SK-N-SH treated with all-trans-retinoic acid at 6 μM for 48 hours (cell line): ENCODE measurements around the gene PNLIP.

Source experiments
- ATAC-seq: fragments of 200-7000 bp; cut with Tn5 transposase; 3 replicates; pipeline ENCODE4 v1.9.1; 2020; ENCODE audit warnings: mild to moderate bottlenecking, moderate library complexity
- ARNTL ChIP-seq: fragments of 450-650 bp; formaldehyde crosslinking; IDR thresholded peaks from 2 replicates; pipeline ENCODE4 v1.5.0; 2020; ENCODE audit warnings: low read depth, mild to moderate bottlenecking, moderate library complexity, borderline replicate concordance
- BACH2 ChIP-seq: fragments of 250-450 bp; sonication (Bioruptor Pico); IDR thresholded peaks from 2 replicates; pipeline ENCODE4 v1.9.0; 2021; ENCODE audit warnings: mild to moderate bottlenecking, borderline replicate concordance
- CSDC2 ChIP-seq: fragments of 250-450 bp; sonication (Bioruptor Pico); IDR thresholded peaks from 2 replicates; pipeline ENCODE4 v1.5.0; 2020; ENCODE audit warnings: mild to moderate bottlenecking, moderate library complexity
- CSRNP3 ChIP-seq: fragments of 250-450 bp; sonication (Bioruptor Pico); IDR thresholded peaks from 2 replicates; pipeline ENCODE4 v1.5.1; 2021; ENCODE audit warnings: mild to moderate bottlenecking, moderate library complexity
- ESRRG ChIP-seq: fragments of 250-450 bp; sonication (Bioruptor Pico); IDR thresholded peaks from 2 replicates; pipeline ENCODE4 v1.6.1; 2021; ENCODE audit warnings: mild to moderate bottlenecking
- GLIS3 ChIP-seq: fragments of 250-450 bp; sonication (Bioruptor Pico); IDR thresholded peaks from 2 replicates; pipeline ENCODE4 v1.5.0; 2020; ENCODE audit warnings: mild to moderate bottlenecking, moderate library complexity
- ISL1 ChIP-seq: fragments of 250-450 bp; sonication (Bioruptor Pico); IDR thresholded peaks from 2 replicates; pipeline ENCODE4 v2.1.2; 2022; ENCODE audit warnings: mild to moderate bottlenecking, moderate library complexity
- OSR1 ChIP-seq: fragments of 250-450 bp; sonication (Bioruptor Pico); IDR thresholded peaks from 2 replicates; pipeline ENCODE4 v1.8.0; 2022; ENCODE audit warnings: moderate library complexity, mild to moderate bottlenecking, inconsistent platforms
- PPARA ChIP-seq: fragments of 250-450 bp; sonication (Bioruptor Pico); IDR thresholded peaks from 2 replicates; pipeline ENCODE4 v1.5.0; 2020; ENCODE audit warnings: mild to moderate bottlenecking, borderline replicate concordance
- RARB ChIP-seq: fragments of 250-450 bp; sonication (Bioruptor Pico); IDR thresholded peaks from 2 replicates; pipeline ENCODE4 v1.8.0; 2021; ENCODE audit warnings: mild to moderate bottlenecking, moderate library complexity
- SNAI2 ChIP-seq: fragments of 250-450 bp; sonication (Bioruptor Pico); IDR thresholded peaks from 2 replicates; pipeline ENCODE4 v1.5.0; 2020; ENCODE audit warnings: mild to moderate bottlenecking, moderate library complexity
- TOX ChIP-seq: fragments of 250-450 bp; sonication (Bioruptor Pico); IDR thresholded peaks from 2 replicates; pipeline ENCODE4 v1.8.0; 2021; ENCODE audit warnings: mild to moderate bottlenecking, moderate library complexity, borderline replicate concordance
- ZC3H10 ChIP-seq: fragments of 250-450 bp; sonication (Bioruptor Pico); IDR thresholded peaks from 2 replicates; pipeline ENCODE4 v1.5.1; 2021; ENCODE audit warnings: mild to moderate bottlenecking, moderate library complexity
- ZFP3 ChIP-seq: fragments of 250-450 bp; sonication (Bioruptor Pico); IDR thresholded peaks from 2 replicates; pipeline ENCODE4 v1.5.0; 2020; ENCODE audit warnings: mild to moderate bottlenecking, moderate library complexity
- ZFP30 ChIP-seq: fragments of 450-650 bp; formaldehyde crosslinking; IDR thresholded peaks from 2 replicates; pipeline ENCODE4 v1.5.0; 2022; ENCODE audit warnings: mild to moderate bottlenecking, moderate library complexity
- ZNF565 ChIP-seq: fragments of 450-650 bp; formaldehyde crosslinking; conservative IDR thresholded peaks from 2 replicates; pipeline ENCODE4 v1.5.0; 2020; ENCODE audit warnings: low read depth, mild to moderate bottlenecking, moderate library complexity
- ZNF70 ChIP-seq: fragments of 450-650 bp; formaldehyde crosslinking; IDR thresholded peaks from 2 replicates; pipeline ENCODE4 v1.5.0; 2020; ENCODE audit warnings: mild to moderate bottlenecking, moderate library complexity
- ZNF8 ChIP-seq: fragments of 450-650 bp; formaldehyde crosslinking; IDR thresholded peaks from 2 replicates; pipeline ENCODE4 v1.5.0; 2020; ENCODE audit warnings: mild to moderate bottlenecking, moderate library complexity
- TF ChIP-seq, protein P1 (sequence below): fragments of 250-450 bp; sonication (Bioruptor Pico); IDR thresholded peaks from 2 replicates; pipeline ENCODE4 v1.5.0; 2020; ENCODE audit warnings: mild to moderate bottlenecking, moderate library complexity
- TF ChIP-seq, protein P2 (sequence below): fragments of 250-450 bp; sonication (Bioruptor Pico); IDR thresholded peaks from 2 replicates; pipeline ENCODE4 v1.8.0; 2021; ENCODE audit warnings: low read depth, mild to moderate bottlenecking, moderate library complexity, borderline replicate concordance
- TF ChIP-seq, protein P3 (sequence below): fragments of 250-450 bp; sonication (Bioruptor Pico); IDR thresholded peaks from 2 replicates; pipeline ENCODE4 v1.8.0; 2020; ENCODE audit warnings: mild to moderate bottlenecking, moderate library complexity, borderline replicate concordance

Gene PNLIP

GRCh38 chr10:116593139-116593740 is 47.5 kb downstream of the PNLIP start:
- no peak for ATAC-seq
- no peak for TF ChIP-seq ZFP3 (CRISPR knock-in tag)
- no peak for TF ChIP-seq CSDC2
- no peak for TF ChIP-seq ISL1 (CRISPR knock-in tag)
- no peak for TF ChIP-seq ESRRG (CRISPR knock-in tag)
- TF ChIP-seq TOX (CRISPR knock-in tag): no peak
- TF ChIP-seq ZNF70 (CRISPR knock-in tag): no peak
- TF ChIP-seq, protein P1, sequence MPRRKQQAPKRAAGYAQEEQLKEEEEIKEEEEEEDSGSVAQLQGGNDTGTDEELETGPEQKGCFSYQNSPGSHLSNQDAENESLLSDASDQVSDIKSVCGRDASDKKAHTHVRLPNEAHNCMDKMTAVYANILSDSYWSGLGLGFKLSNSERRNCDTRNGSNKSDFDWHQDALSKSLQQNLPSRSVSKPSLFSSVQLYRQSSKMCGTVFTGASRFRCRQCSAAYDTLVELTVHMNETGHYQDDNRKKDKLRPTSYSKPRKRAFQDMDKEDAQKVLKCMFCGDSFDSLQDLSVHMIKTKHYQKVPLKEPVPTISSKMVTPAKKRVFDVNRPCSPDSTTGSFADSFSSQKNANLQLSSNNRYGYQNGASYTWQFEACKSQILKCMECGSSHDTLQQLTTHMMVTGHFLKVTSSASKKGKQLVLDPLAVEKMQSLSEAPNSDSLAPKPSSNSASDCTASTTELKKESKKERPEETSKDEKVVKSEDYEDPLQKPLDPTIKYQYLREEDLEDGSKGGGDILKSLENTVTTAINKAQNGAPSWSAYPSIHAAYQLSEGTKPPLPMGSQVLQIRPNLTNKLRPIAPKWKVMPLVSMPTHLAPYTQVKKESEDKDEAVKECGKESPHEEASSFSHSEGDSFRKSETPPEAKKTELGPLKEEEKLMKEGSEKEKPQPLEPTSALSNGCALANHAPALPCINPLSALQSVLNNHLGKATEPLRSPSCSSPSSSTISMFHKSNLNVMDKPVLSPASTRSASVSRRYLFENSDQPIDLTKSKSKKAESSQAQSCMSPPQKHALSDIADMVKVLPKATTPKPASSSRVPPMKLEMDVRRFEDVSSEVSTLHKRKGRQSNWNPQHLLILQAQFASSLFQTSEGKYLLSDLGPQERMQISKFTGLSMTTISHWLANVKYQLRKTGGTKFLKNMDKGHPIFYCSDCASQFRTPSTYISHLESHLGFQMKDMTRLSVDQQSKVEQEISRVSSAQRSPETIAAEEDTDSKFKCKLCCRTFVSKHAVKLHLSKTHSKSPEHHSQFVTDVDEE (CRISPR knock-in tag): no peak
- no peak for TF ChIP-seq GLIS3 (CRISPR knock-in tag)
- TF ChIP-seq ZC3H10 (CRISPR knock-in tag): no peak
- no peak for TF ChIP-seq RARB (CRISPR knock-in tag)

DNA sequence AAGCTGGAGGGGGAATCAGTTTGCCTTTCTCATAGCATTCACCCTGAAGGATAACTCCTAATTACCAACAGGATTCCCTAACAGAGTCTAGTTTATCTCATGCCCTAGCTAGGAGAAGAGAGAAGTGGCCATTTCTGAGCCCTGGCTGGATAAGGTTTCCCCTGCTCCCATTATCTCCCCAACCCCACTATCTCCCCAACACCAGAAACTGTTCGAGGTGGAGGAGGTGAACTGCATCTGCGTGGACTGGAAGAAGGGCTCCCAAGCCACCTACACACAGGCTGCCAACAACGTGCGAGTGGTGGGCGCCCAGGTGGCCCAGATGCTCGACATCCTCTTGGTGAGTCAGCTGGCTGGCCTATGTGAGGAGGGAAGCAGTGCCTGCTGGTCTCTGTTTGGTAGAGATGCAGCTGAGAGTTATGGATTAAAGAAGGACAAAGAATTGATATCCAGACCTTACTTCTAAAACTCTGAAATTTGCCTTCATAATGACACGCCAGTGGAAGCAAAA is 48.8 kb downstream of the PNLIP start:
- TF ChIP-seq ZFP3 (CRISPR knock-in tag) (no peak), BACH2 (CRISPR knock-in tag) (no peak), RARB (CRISPR knock-in tag) (no peak), GLIS3 (CRISPR knock-in tag) (no peak), SNAI2 (CRISPR knock-in tag) (no peak)
- TF ChIP-seq, protein P2, sequence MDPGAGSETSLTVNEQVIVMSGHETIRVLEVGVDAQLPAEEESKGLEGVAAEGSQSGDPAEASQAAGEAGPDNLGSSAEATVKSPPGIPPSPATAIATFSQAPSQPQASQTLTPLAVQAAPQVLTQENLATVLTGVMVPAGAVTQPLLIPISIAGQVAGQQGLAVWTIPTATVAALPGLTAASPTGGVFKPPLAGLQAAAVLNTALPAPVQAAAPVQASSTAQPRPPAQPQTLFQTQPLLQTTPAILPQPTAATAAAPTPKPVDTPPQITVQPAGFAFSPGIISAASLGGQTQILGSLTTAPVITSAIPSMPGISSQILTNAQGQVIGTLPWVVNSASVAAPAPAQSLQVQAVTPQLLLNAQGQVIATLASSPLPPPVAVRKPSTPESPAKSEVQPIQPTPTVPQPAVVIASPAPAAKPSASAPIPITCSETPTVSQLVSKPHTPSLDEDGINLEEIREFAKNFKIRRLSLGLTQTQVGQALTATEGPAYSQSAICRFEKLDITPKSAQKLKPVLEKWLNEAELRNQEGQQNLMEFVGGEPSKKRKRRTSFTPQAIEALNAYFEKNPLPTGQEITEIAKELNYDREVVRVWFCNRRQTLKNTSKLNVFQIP: no peak
- TF ChIP-seq, protein P3, sequence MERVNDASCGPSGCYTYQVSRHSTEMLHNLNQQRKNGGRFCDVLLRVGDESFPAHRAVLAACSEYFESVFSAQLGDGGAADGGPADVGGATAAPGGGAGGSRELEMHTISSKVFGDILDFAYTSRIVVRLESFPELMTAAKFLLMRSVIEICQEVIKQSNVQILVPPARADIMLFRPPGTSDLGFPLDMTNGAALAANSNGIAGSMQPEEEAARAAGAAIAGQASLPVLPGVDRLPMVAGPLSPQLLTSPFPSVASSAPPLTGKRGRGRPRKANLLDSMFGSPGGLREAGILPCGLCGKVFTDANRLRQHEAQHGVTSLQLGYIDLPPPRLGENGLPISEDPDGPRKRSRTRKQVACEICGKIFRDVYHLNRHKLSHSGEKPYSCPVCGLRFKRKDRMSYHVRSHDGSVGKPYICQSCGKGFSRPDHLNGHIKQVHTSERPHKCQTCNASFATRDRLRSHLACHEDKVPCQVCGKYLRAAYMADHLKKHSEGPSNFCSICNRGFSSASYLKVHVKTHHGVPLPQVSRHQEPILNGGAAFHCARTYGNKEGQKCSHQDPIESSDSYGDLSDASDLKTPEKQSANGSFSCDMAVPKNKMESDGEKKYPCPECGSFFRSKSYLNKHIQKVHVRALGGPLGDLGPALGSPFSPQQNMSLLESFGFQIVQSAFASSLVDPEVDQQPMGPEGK (CRISPR knock-in tag): no peak
- ATAC-seq: no peak

GRCh38 chr10:116596062-116596461 is 50.3 kb downstream of the PNLIP start:
- ATAC-seq: no peak
- TF ChIP-seq TOX (CRISPR knock-in tag) (no peak), CSRNP3 (CRISPR knock-in tag) (no peak), ARNTL (no peak), ISL1 (CRISPR knock-in tag) (no peak)

GRCh38 chr10:116597543-116597942 is 51.8 kb downstream of the PNLIP start:
- ATAC-seq: no peak
- no peak for TF ChIP-seq BACH2 (CRISPR knock-in tag)
- no peak for TF ChIP-seq ARNTL
- TF ChIP-seq ISL1 (CRISPR knock-in tag): no peak
- TF ChIP-seq OSR1: no peak
- no peak for TF ChIP-seq ZNF565 (CRISPR knock-in tag)
- no peak for TF ChIP-seq CSRNP3 (CRISPR knock-in tag)
- TF ChIP-seq PPARA (CRISPR knock-in tag): no peak
- TF ChIP-seq ZNF8 (CRISPR knock-in tag): no peak
- no peak for TF ChIP-seq ZFP30
- TF ChIP-seq, protein P2: no peak
- TF ChIP-seq, protein P1 (CRISPR knock-in tag): no peak
